Immature natural killer cell (primary cell): Measurements from ENCODE around the gene RNFT1. TPM values are rescaled to one million over a fixed set of nuclear protein-coding genes. Genes with fewer than 3 reads are reported as not detected.
A peak's percentile ranks its signal among the peaks of the same experiment; 100 is the strongest.
"Not testable (repeated sequence)": the region's sequence is repeated elsewhere in the genome, so short reads cannot be mapped to it uniquely, and the experiment has no call there.

ENCODE experiments used
- DNase-seq, 3 donors: peaks; one replicate each; pipeline ENCODE4 v3.0.0; 2022; ENCODE audit warnings: mixed read lengths in 1 of 3
- H3K27ac Mint-ChIP-seq, 6 donors: one replicate each; pipeline ENCODE4 v1.8.0; 2020; ENCODE audit warnings: mixed read lengths in 6 of 6, mild to moderate bottlenecking in 5 of 6, inconsistent platforms in 4 of 6, moderate library complexity in 3 of 6
- H3K27me3 Mint-ChIP-seq, 3 donors: one replicate each; pipeline ENCODE4 v1.8.0; 2020 to 2021; ENCODE audit warnings: low read depth in 3 of 3, mild to moderate bottlenecking in 3 of 3, mixed read lengths in 3 of 3, moderate library complexity in 3 of 3, inconsistent platforms in 1 of 3
- H3K36me3 Mint-ChIP-seq, 3 donors: one replicate each; pipeline ENCODE4 v1.8.0; 2020; ENCODE audit warnings: mixed read lengths in 3 of 3, inconsistent platforms in 2 of 3, mild to moderate bottlenecking in 2 of 3
- H3K4me1 Mint-ChIP-seq, 2 donors: one replicate each; pipeline ENCODE4 v1.8.0; 2020; ENCODE audit warnings: inconsistent platforms in 2 of 2, mild to moderate bottlenecking in 2 of 2, mixed read lengths in 2 of 2, moderate library complexity in 1 of 2
- H3K4me3 Mint-ChIP-seq, 5 donors: one replicate each; pipeline ENCODE4 v1.8.0; 2020; ENCODE audit warnings: mild to moderate bottlenecking in 5 of 5, mixed read lengths in 5 of 5, inconsistent platforms in 3 of 5, moderate library complexity in 3 of 5
- H3K9me3 Mint-ChIP-seq, 6 donors: one replicate each; pipeline ENCODE4 v1.8.0; 2020; ENCODE audit warnings: mild to moderate bottlenecking in 6 of 6, mixed read lengths in 6 of 6, inconsistent platforms in 4 of 6, moderate library complexity in 3 of 6
- polyA plus RNA-seq, 3 donors: library from polyadenylated mRNA; unstranded; fragments of 300-500 nt; fragmentation: Illumina TruSeq; gene quantifications; one replicate each; pipeline ENCODE4 v1.2.3, GENCODE V29; 2021

The RNFT1 gene
- 10 to 100 TPM; 28.3 to 46.1 (median 28.9) TPM for polyA plus RNA-seq

- H3K4me3 Mint-ChIP-seq, result peak within 1 kb of the TSS; percentile 87 to 98 (median 90)
- no peaks in the 10 kb centered on the region for H3K9me3 Mint-ChIP-seq
- peaks cover 25 to 32% of the 10 kb centered on the region in 2 donors for H3K4me1 Mint-ChIP-seq
- peak within 1 kb of the TSS; percentile 93 to 100 (median 99) for H3K27ac Mint-ChIP-seq
- H3K27me3 Mint-ChIP-seq, result peaks cover 6 to 12% (median 11%) of the 10 kb centered on the region in 3 donors
- H3K36me3 Mint-ChIP-seq, result peaks cover 0 to 3% (median 0%) of the 10 kb centered on the region in 3 donors
- DNase-seq, result peak; percentile 84 to 89 (median 88)
These were observed at the start of gene RNFT1 for GRCh38 chr17:59964482-59965328. Gene RNFT1 (minus strand): TSS chr17:59964740. CDS start chr17:59964663, 77 bp downstream.

DNA sequence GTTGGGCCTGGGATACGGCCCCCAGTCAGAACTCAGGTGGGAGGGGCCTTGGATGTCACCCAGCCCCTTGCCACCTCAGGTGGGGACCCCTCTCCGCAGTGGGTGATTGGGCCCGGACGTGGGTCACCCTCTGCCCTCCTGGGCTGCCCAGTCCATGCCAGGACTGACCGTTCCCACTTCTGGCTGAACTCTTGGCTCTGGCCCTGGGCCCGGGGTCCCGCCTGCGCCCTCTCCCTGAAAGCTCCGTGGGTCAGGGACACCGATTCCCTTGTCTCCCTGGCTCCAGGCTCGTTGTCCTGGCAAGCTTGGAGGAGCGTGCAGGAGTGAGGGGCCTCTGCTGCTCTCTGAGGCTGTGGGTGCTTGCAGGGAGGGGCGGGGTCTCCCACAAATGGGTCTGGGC lies 44.8 kb upstream of the RNFT1 start:
- DNase-seq, H3K9me3 Mint-ChIP-seq, H3K27ac Mint-ChIP-seq, H3K4me1 Mint-ChIP-seq, H3K36me3 Mint-ChIP-seq, H3K4me3 Mint-ChIP-seq, H3K27me3 Mint-ChIP-seq: not testable (repeated sequence)

GRCh38 chr17:60008377-60008776 lies 43.8 kb upstream of the RNFT1 start:
- not testable (repeated sequence) for H3K36me3 Mint-ChIP-seq, H3K4me1 Mint-ChIP-seq, H3K4me3 Mint-ChIP-seq, H3K27ac Mint-ChIP-seq, H3K9me3 Mint-ChIP-seq, DNase-seq, H3K27me3 Mint-ChIP-seq

- H3K27me3 Mint-ChIP-seq, result peaks cover 0 to 4% (median 0%) of the 10 kb centered on the region in 3 donors
- no peaks in the 10 kb centered on the region for H3K4me1 Mint-ChIP-seq
- no peak overlapping the region for H3K4me3 Mint-ChIP-seq
- no peaks in the 10 kb centered on the region for H3K36me3 Mint-ChIP-seq
- no peak for DNase-seq
- H3K27ac Mint-ChIP-seq, result no peak overlapping the region
- H3K9me3 Mint-ChIP-seq, result peaks cover 0 to 2% (median 0%) of the 10 kb centered on the region in 6 donors
These were observed 41.6 kb upstream of the RNFT1 start for GRCh38 chr17:60006160-60006559.

DNA sequence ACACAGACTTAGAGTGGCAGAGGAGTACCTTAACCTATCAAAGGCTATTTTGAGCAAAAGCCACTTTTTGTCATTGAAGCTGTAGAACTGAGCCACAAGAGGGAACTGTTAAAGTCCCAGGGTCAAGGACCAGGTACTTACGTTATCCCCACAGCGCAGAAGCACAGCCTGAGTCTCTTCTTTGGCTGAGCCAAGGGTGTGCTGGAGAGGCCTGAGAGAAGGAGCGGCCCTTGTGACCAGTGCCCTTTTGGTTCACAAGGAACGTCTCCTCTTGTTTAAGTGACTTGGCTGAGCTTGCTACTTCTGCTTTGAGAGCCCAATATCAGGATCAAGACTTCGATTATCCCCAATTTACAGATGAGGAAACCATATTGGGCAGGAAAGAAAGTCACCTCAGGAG lies 40.0 kb upstream of the RNFT1 start:
- H3K9me3 Mint-ChIP-seq, H3K36me3 Mint-ChIP-seq, H3K4me3 Mint-ChIP-seq, H3K27ac Mint-ChIP-seq, DNase-seq, H3K4me1 Mint-ChIP-seq, H3K27me3 Mint-ChIP-seq: not testable (repeated sequence)

DNA sequence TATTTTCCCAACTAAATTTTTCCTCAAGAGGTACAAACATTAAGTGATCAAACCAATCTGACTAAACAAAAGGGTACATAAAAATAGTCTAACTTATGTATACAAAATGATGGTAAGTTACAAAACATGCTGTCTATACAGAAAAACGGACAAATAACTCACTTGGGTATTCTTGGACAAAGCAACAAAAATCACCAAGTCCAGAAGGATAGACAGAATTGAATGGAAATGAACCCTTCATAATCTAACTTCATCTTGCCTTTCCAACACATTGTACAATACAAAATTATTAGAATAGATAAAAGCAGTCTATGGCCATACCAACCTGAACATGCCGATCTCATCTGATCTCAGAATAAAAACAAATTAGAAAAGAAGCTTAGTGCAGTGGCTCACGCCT lies 37.9 kb upstream of the RNFT1 start:
- not testable (repeated sequence) for H3K9me3 Mint-ChIP-seq, DNase-seq, H3K4me3 Mint-ChIP-seq, H3K27ac Mint-ChIP-seq, H3K4me1 Mint-ChIP-seq, H3K27me3 Mint-ChIP-seq, H3K36me3 Mint-ChIP-seq

- not testable (repeated sequence) for DNase-seq, H3K4me3 Mint-ChIP-seq, H3K36me3 Mint-ChIP-seq, H3K9me3 Mint-ChIP-seq, H3K4me1 Mint-ChIP-seq, H3K27me3 Mint-ChIP-seq, H3K27ac Mint-ChIP-seq
These were observed 32.1 kb upstream of the RNFT1 start for GRCh38 chr17:59996608-59997007.

DNA sequence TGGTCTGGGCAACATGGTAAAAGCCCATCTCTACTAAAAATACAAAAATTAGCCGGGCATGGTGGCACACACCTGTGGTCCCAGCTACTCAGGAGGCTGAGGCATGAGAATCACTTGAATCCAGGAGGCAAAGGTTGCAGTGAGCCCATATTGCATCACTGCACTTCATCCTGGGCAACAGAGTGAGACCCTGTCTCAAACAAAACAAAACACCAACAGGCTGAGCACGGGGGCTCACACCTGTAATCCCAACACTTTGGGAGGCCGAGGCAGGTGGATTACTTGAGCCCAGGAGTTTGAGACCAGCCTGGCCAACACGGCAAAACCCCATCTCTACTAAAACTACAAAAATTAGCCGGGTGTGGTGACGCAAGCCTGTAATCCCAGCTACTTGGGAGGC lies 10.6 kb upstream of the RNFT1 start:
- H3K9me3 Mint-ChIP-seq, H3K27ac Mint-ChIP-seq, H3K4me3 Mint-ChIP-seq, H3K36me3 Mint-ChIP-seq, H3K27me3 Mint-ChIP-seq, H3K4me1 Mint-ChIP-seq, DNase-seq: not testable (repeated sequence)

DNA sequence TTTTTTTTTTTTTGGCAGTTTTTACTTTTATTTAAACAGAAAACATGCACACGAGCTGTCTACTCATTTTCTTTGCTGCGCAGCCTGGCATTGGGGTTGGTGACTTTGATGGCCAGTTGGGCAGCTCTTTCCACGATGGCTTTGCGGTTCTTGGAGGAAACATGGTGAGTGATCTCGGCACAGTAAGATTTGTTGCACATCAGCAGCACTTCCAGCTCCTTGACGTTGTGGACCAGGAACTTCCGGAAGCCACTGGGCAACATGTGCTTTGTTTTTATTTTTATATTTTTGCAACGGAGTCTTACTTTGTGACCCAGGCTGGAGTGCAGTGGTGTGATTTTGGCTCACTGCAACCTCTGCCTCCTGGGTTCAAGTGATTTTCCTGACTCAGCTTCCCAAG lies 8.9 kb upstream of the RNFT1 start:
- not testable (repeated sequence) for H3K27ac Mint-ChIP-seq, DNase-seq, H3K27me3 Mint-ChIP-seq, H3K36me3 Mint-ChIP-seq, H3K9me3 Mint-ChIP-seq, H3K4me1 Mint-ChIP-seq, H3K4me3 Mint-ChIP-seq

GRCh38 chr17:59972778-59973177 lies 8.2 kb upstream of the RNFT1 start:
- no peak overlapping the region for H3K27ac Mint-ChIP-seq
- H3K27me3 Mint-ChIP-seq, result peaks cover 0 to 2% (median 2%) of the 10 kb centered on the region in 3 donors
- H3K4me3 Mint-ChIP-seq, result no peak overlapping the region
- H3K36me3 Mint-ChIP-seq, result no peaks in the 10 kb centered on the region
- no peaks in the 10 kb centered on the region for H3K4me1 Mint-ChIP-seq
- no peaks in the 10 kb centered on the region for H3K9me3 Mint-ChIP-seq
- no peak for DNase-seq

- not testable (repeated sequence) for H3K4me3 Mint-ChIP-seq, H3K27me3 Mint-ChIP-seq, H3K9me3 Mint-ChIP-seq, H3K36me3 Mint-ChIP-seq, H3K27ac Mint-ChIP-seq, DNase-seq, H3K4me1 Mint-ChIP-seq
These were observed 7.2 kb upstream of the RNFT1 start for GRCh38 chr17:59971771-59972170.

DNA sequence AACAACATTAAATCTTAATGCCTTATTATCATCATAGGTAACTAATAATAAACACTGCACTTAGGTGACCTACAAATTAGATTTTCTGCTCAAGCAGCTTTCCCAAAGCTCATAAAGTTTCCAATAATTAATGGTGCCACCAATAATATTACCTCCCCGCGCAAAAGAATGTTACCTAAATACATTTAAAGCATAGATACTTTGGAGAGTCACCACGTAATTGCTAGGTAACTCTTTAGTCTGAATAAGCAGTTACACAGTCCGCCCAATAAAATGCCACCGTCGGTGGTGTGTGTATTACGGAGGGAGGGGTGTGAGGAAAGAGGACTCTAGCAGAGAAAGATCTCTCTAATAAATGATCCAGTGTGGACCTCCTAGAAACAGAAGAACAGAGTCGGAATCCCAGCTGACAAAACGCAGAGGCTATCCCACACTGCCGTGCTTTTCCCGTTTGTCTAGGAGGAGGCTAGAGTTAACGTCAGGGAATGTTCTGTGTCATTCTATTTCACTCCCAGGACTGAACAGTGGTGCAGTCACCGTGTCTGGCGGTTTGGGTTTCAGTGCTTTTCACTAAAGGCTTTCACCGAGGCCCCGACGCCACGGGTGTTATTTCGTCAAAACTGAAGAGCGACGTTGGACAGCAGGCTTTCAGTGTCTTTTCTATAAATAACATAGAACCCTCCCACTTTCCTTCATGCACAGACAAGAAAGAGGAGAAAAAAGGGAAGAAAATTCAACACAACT lies 630 bp downstream of the RNFT1 start:
- H3K27me3 Mint-ChIP-seq, result peaks cover 4 to 12% (median 11%) of the 10 kb centered on the region in 3 donors
- peak overlapping the region; percentile 93 to 100 (median 98) for H3K27ac Mint-ChIP-seq
- peaks cover 29 to 40% of the 10 kb centered on the region in 2 donors for H3K4me1 Mint-ChIP-seq
- DNase-seq, result no peak
- peak overlapping the region; percentile 87 to 98 (median 90) for H3K4me3 Mint-ChIP-seq
- peaks cover 0 to 7% (median 4%) of the 10 kb centered on the region in 3 donors for H3K36me3 Mint-ChIP-seq
- no peaks in the 10 kb centered on the region for H3K9me3 Mint-ChIP-seq

DNA sequence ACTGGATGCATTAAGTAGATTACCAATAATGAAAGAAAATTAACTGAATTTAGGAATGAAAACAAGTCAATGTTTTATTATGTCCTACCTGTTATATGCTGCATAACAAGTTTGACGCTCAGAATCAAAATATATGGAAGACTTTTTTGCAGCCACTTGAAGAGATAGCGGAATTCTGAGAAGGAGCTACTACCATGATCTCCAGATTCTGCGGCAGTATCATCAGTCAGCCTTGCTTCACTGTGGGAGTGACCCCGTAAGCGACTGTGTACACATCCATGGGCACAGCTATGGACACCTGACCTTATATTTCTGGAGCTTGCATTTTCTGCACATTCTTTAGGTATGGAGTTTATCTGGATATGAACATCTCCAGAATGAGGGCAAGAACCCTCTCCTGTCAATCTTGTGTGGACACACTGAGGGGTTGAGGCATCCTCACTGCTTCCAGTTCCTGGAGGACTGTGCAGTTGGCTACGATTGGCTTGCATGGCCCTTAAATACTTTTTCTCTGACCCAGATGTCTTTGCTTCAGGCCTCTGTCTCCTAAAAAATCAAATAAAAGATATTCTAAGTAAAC lies 1.7 kb downstream of the RNFT1 start:
- peak overlapping the region; percentile 64 to 100 (median 97) for H3K27ac Mint-ChIP-seq
- no peak for DNase-seq
- H3K9me3 Mint-ChIP-seq, result no peaks in the 10 kb centered on the region
- H3K27me3 Mint-ChIP-seq, result peaks cover 4 to 12% (median 11%) of the 10 kb centered on the region in 3 donors
- H3K4me3 Mint-ChIP-seq, result peak overlapping the region; percentile 87 to 98 (median 90)
- H3K4me1 Mint-ChIP-seq, result peaks cover 31 to 45% of the 10 kb centered on the region in 2 donors
- H3K36me3 Mint-ChIP-seq, result peaks cover 0 to 9% (median 8%) of the 10 kb centered on the region in 3 donors

DNA sequence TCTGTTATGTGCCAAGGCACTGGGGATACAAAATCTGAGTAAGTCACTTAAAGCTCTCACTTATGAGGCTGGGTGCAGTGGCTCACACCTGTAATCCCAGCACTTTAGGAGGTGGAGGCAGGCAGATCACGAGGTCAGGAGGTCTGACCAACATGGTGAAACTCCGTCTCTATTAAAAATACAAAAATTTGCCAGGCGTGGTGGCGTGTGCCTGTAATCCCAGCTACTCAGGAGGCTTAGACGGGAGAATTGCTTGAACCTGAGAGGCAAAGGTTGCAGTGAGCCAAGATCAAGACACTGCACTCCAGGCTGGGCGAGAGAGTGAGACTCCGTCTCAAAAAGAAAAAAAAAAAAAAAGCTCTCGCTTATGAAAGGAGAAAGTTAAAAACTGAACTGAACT lies 5.0 kb downstream of the RNFT1 start:
- not testable (repeated sequence) for DNase-seq, H3K9me3 Mint-ChIP-seq, H3K27ac Mint-ChIP-seq, H3K27me3 Mint-ChIP-seq, H3K4me3 Mint-ChIP-seq
- H3K4me1 Mint-ChIP-seq, result peaks cover 24 to 38% of the 10 kb centered on the region in 2 donors
- H3K36me3 Mint-ChIP-seq, result peaks cover 0 to 30% (median 9%) of the 10 kb centered on the region in 3 donors
